ENCODE results near the gene SCRN1. TPM values are rescaled to one million over a fixed set of nuclear protein-coding genes. Genes with fewer than 3 reads are reported as not detected.

Gene SCRN1
- total and polyA plus RNA-seq, 2 of the 13 experiments (the other 11 are each of a cell fraction or from before 2014, with no cell fraction given) = 43.2 to 49.8 TPM

DNA sequence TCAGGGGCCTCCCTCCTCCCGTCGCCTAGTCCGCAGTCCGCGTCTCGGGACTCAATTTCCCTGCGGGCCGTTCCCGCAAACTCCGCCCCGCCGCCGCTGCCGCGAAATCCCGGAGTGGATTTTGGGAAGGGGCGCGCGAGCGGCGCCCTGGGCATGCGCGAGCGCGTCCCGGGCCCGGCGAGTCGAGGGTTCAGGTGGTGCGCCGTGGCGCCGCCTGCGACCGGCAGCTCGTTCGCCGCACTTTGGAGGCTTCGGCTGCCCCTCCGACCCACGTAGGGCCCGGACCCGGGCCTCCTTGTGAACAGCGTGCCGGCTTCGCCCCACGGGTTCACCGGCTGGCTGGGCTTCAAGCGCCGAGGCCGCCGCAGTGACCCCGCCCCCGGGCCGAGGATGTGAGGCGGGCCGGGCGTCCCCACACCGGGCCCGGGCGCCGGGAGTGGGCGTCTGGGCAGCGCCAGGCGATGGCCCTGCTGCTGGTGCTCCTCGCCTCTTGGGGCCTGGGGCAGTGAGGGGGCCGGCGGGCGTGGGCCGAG is 38.7 kb upstream of the SCRN1 start, which contains the start of gene PLEKHA8 (continued):
- TF ChIP-seq ZIK1 (CRISPR knock-in tag; IDR thresholded peaks at IDR 0.05; ENCODE audit: borderline replicate concordance, low read depth) = 0 out of 2 replicates have a peak, but pooled peaks have one; percentile 17
- 0 out of 2 replicates have a peak, but pooled peaks have one; percentile 57 for TF ChIP-seq ZNF775 (CRISPR knock-in tag; IDR thresholded peaks at IDR 0.05; ENCODE audit: borderline replicate concordance)
- peak; percentile 78; the same call in 1 of the 2 replicates for TF ChIP-seq KAT8 (CRISPR knock-in tag; IDR thresholded peaks at IDR 0.05)
- no peak for TF ChIP-seq RFX5 (IDR thresholded peaks at IDR 0.05; ENCODE audit: low read depth, low read length)
- TF ChIP-seq, protein P1, sequence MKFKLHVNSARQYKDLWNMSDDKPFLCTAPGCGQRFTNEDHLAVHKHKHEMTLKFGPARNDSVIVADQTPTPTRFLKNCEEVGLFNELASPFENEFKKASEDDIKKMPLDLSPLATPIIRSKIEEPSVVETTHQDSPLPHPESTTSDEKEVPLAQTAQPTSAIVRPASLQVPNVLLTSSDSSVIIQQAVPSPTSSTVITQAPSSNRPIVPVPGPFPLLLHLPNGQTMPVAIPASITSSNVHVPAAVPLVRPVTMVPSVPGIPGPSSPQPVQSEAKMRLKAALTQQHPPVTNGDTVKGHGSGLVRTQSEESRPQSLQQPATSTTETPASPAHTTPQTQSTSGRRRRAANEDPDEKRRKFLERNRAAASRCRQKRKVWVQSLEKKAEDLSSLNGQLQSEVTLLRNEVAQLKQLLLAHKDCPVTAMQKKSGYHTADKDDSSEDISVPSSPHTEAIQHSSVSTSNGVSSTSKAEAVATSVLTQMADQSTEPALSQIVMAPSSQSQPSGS (CRISPR knock-in tag; IDR thresholded peaks at IDR 0.05) = peak; percentile 37; the same call in 1 of the 2 replicates
- TF ChIP-seq ZFX (CRISPR knock-in tag; IDR thresholded peaks at IDR 0.05; ENCODE audit: low read depth) = peak; percentile 91
- TF ChIP-seq HDAC2 (CRISPR knock-in tag; IDR thresholded peaks at IDR 0.05) = peak; percentile 47; the same call in 1 of the 2 replicates
- peak; percentile 64 for TF ChIP-seq MED1 (CRISPR knock-in tag; IDR thresholded peaks at IDR 0.05)
- TF ChIP-seq, protein P2, sequence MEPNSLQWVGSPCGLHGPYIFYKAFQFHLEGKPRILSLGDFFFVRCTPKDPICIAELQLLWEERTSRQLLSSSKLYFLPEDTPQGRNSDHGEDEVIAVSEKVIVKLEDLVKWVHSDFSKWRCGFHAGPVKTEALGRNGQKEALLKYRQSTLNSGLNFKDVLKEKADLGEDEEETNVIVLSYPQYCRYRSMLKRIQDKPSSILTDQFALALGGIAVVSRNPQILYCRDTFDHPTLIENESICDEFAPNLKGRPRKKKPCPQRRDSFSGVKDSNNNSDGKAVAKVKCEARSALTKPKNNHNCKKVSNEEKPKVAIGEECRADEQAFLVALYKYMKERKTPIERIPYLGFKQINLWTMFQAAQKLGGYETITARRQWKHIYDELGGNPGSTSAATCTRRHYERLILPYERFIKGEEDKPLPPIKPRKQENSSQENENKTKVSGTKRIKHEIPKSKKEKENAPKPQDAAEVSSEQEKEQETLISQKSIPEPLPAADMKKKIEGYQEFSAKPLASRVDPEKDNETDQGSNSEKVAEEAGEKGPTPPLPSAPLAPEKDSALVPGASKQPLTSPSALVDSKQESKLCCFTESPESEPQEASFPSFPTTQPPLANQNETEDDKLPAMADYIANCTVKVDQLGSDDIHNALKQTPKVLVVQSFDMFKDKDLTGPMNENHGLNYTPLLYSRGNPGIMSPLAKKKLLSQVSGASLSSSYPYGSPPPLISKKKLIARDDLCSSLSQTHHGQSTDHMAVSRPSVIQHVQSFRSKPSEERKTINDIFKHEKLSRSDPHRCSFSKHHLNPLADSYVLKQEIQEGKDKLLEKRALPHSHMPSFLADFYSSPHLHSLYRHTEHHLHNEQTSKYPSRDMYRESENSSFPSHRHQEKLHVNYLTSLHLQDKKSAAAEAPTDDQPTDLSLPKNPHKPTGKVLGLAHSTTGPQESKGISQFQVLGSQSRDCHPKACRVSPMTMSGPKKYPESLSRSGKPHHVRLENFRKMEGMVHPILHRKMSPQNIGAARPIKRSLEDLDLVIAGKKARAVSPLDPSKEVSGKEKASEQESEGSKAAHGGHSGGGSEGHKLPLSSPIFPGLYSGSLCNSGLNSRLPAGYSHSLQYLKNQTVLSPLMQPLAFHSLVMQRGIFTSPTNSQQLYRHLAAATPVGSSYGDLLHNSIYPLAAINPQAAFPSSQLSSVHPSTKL (CRISPR knock-in tag; IDR thresholded peaks at IDR 0.05) = peak; percentile 57; the same call in 1 of the 2 replicates
- TF ChIP-seq NBN (conservative IDR thresholded peaks at IDR 0.05) = no peak
- TF ChIP-seq, protein P3, sequence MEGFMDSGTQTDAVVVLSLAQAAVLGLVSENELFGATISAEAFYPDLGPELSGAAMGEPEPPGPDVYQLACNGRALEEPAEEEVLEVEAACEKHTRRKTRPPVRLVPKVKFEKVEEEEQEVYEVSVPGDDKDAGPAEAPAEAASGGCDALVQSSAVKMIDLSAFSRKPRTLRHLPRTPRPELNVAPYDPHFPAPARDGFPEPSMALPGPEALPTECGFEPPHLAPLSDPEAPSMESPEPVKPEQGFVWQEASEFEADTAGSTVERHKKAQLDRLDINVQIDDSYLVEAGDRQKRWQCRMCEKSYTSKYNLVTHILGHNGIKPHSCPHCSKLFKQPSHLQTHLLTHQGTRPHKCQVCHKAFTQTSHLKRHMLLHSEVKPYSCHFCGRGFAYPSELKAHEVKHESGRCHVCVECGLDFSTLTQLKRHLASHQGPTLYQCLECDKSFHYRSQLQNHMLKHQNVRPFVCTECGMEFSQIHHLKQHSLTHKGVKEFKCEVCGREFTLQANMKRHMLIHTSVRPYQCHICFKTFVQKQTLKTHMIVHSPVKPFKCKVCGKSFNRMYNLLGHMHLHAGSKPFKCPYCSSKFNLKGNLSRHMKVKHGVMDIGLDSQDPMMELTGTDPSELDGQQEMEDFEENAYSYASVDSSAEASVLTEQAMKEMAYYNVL (CRISPR knock-in tag; IDR thresholded peaks at IDR 0.05; ENCODE audit: borderline replicate concordance) = peak; percentile 76
- TF ChIP-seq NCOA2 (CRISPR knock-in tag; IDR thresholded peaks at IDR 0.05) = peak; percentile 33; the same call in 1 of the 2 replicates
- peak; percentile 87 for TF ChIP-seq ZNF761 (CRISPR knock-in tag; conservative IDR thresholded peaks at IDR 0.05)
- TF ChIP-seq, protein P4, sequence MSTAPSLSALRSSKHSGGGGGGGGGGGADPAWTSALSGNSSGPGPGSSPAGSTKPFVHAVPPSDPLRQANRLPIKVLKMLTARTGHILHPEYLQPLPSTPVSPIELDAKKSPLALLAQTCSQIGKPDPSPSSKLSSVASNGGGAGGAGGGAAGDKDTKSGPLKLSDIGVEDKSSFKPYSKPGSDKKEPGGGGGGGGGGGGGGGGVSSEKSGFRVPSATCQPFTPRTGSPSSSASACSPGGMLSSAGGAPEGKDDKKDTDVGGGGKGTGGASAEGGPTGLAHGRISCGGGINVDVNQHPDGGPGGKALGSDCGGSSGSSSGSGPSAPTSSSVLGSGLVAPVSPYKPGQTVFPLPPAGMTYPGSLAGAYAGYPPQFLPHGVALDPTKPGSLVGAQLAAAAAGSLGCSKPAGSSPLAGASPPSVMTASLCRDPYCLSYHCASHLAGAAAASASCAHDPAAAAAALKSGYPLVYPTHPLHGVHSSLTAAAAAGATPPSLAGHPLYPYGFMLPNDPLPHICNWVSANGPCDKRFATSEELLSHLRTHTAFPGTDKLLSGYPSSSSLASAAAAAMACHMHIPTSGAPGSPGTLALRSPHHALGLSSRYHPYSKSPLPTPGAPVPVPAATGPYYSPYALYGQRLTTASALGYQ (CRISPR knock-in tag; IDR thresholded peaks at IDR 0.05) = peak; percentile 28; the same call in 1 of the 2 replicates

All from HepG2 (cell line).